HepG2 (cell line): ENCODE data around the gene SPATC1L.

Experiments
- CAMTA2 ChIP-seq: sonication (generic); formaldehyde crosslinking; IDR thresholded peaks from 2 replicates; pipeline ENCODE4 v1.4.0; 2020; ENCODE audit warnings: mild to moderate bottlenecking, missing genetic modification reagents, borderline replicate concordance
- CTCF ChIP-seq: sonication (generic); formaldehyde crosslinking; IDR thresholded peaks from 2 replicates; pipeline ENCODE4 v1.5.0; 2020; ENCODE audit warnings: mild to moderate bottlenecking, missing genetic modification reagents, moderate library complexity
- EZH2 ChIP-seq: conservative IDR thresholded peaks from 2 replicates; pipeline ENCODE4 v1.6.1; 2012; ENCODE audit warnings: mild to moderate bottlenecking, low read depth, low read length, moderate library complexity
- HNF4G ChIP-seq, 2 experiments: sonication (generic) in 1 of 2; formaldehyde crosslinking in 1 of 2; IDR thresholded peaks; 2 replicates each; pipeline versions ENCODE4 v1.4.0 to v1.6.1; 2011 to 2020; ENCODE audit warnings: borderline replicate concordance in 2 of 2, low read depth in 2 of 2, mild to moderate bottlenecking in 2 of 2, low read length in 1 of 2, missing genetic modification reagents in 1 of 2, moderate library complexity in 1 of 2
- MLLT10 ChIP-seq: sonication (generic); formaldehyde crosslinking; IDR thresholded peaks from 2 replicates; pipeline ENCODE4 v1.4.0; 2020; ENCODE audit warnings: missing genetic modification reagents
- MNT ChIP-seq: fragments of 450-650 bp; IDR thresholded peaks from 2 replicates; pipeline ENCODE4 v1.6.1; 2016
- NR1H2 ChIP-seq: sonication (generic); formaldehyde crosslinking; IDR thresholded peaks from 2 replicates; pipeline ENCODE4 v1.8.1; 2022; ENCODE audit warnings: low read depth, missing genetic modification reagents, borderline replicate concordance
- RAD21 ChIP-seq: fragments of 450-650 bp; formaldehyde crosslinking; IDR thresholded peaks from 2 replicates; pipeline ENCODE4 v1.5.0; 2020; ENCODE audit warnings: mild to moderate bottlenecking
- SNAPC2 ChIP-seq: sonication (generic); formaldehyde crosslinking; IDR thresholded peaks from 2 replicates; pipeline ENCODE4 v1.8.1; 2022; ENCODE audit warnings: mild to moderate bottlenecking, missing genetic modification reagents
- SP1 ChIP-seq, 2 experiments: fragments of 450-650 bp in 1 of 2; sonication (generic) in 1 of 2; formaldehyde crosslinking in 1 of 2; IDR thresholded peaks; 2 replicates each; pipeline versions ENCODE4 v1.4.0 to v1.6.1; 2016 to 2020; ENCODE audit warnings: missing genetic modification reagents in 1 of 2
- WIZ ChIP-seq: sonication (generic); formaldehyde crosslinking; IDR thresholded peaks from 2 replicates; pipeline ENCODE4 v1.5.1; 2020; ENCODE audit warnings: mild to moderate bottlenecking, missing genetic modification reagents
- ZBTB46 ChIP-seq: sonication (generic); formaldehyde crosslinking; IDR thresholded peaks from 2 replicates; pipeline ENCODE4 v1.4.0; 2020; ENCODE audit warnings: mild to moderate bottlenecking, missing genetic modification reagents, borderline replicate concordance
- ZNF652 ChIP-seq: IDR thresholded peaks from 2 replicates; pipeline ENCODE4 v1.6.1; 2016; ENCODE audit warnings: low read depth, borderline replicate concordance
- ZZZ3 ChIP-seq: sonication (generic); formaldehyde crosslinking; IDR thresholded peaks from 2 replicates; pipeline ENCODE4 v1.4.0; 2020; ENCODE audit warnings: missing genetic modification reagents, mild to moderate bottlenecking, borderline replicate concordance

GRCh38 chr21:46208761-46209721 lies 24.8 kb upstream of the SPATC1L start:
- no peak for TF ChIP-seq SP1 (IDR thresholded peaks at IDR 0.05)
- no peak for TF ChIP-seq SP1 (CRISPR knock-in tag; IDR thresholded peaks at IDR 0.05)
- TF ChIP-seq CTCF: no peak
- no peak for TF ChIP-seq ZNF652 (CRISPR knock-in tag)
- TF ChIP-seq EZH2: no peak
- TF ChIP-seq HNF4G (IDR thresholded peaks at IDR 0.05; ENCODE audit: borderline replicate concordance, low read depth, low read length): no peak
- no peak for TF ChIP-seq HNF4G (CRISPR knock-in tag; IDR thresholded peaks at IDR 0.05; ENCODE audit: borderline replicate concordance, low read depth)
- no peak for TF ChIP-seq MLLT10 (CRISPR knock-in tag)
- TF ChIP-seq CAMTA2 (CRISPR knock-in tag): no peak
- no peak for TF ChIP-seq ZZZ3 (CRISPR knock-in tag)
- TF ChIP-seq SNAPC2 (CRISPR knock-in tag): no peak
- no peak for TF ChIP-seq RAD21
- TF ChIP-seq WIZ (CRISPR knock-in tag): no peak
- TF ChIP-seq MNT: no peak
- TF ChIP-seq ZBTB46: no peak
- no peak for TF ChIP-seq NR1H2 (CRISPR knock-in tag)
